Measurements from ENCODE around the gene ABCD1. TPM values are rescaled to one million over a fixed set of nuclear protein-coding genes. Genes with fewer than 3 reads are reported as not detected.
"Not testable (repeated sequence)": the region's sequence is repeated elsewhere in the genome, so short reads cannot be mapped to it uniquely, and the experiment has no call there.

The ABCD1 gene
- total and polyA plus RNA-seq, 9 donors: 1.4 to 11.1 (median 8.3) TPM

- WGBS, 3 donors: 50 to 65% (median 56%) methylated on average over 15 to 16 of the region's 16 CpGs
- no peaks in the 10 kb centered on the region for H3K9me3 ChIP-seq
- TF ChIP-seq CTCF (IDR thresholded peaks at IDR 0.05) (no peak), POLR2A (IDR thresholded peaks at IDR 0.05) (no peak), EP300 (IDR thresholded peaks at IDR 0.05) (no peak)
- intact Hi-C loops (cut with DNase I): no loop called here
- peak; percentile 55 to 76 (median 68) for DNase-seq
- H3K4me1 ChIP-seq (ENCODE audit: insufficient read depth): no peaks in the 10 kb centered on the region
- no peaks in the 10 kb centered on the region for H3K36me3 ChIP-seq
- H3K27ac ChIP-seq: no peak overlapping the region
- no peaks in the 10 kb centered on the region for H3K27me3 ChIP-seq
- H3K4me3 ChIP-seq: no peak overlapping the region
These were observed 21.7 kb upstream of the ABCD1 start for GRCh38 chrX:153703036-153703370.

- no peaks in the 10 kb centered on the region for H3K36me3 ChIP-seq
- no peaks in the 10 kb centered on the region for H3K27me3 ChIP-seq
- TF ChIP-seq CTCF (IDR thresholded peaks at IDR 0.05) (no peak), POLR2A (IDR thresholded peaks at IDR 0.05) (no peak), EP300 (IDR thresholded peaks at IDR 0.05) (no peak)
- H3K4me3 ChIP-seq: no peak overlapping the region
- H3K27ac ChIP-seq: no peak overlapping the region
- intact Hi-C loops (cut with DNase I): no loop called here
- peak in 1 of 5 donors; percentile 33 for DNase-seq
- H3K4me1 ChIP-seq (ENCODE audit: insufficient read depth): no peaks in the 10 kb centered on the region
- 84 to 90% (median 87%) methylated on average over 18 of the region's 18 CpGs for WGBS, 3 donors
- H3K9me3 ChIP-seq: no peaks in the 10 kb centered on the region
These were observed 20.6 kb upstream of the ABCD1 start for GRCh38 chrX:153704021-153704526.

- H3K4me3 ChIP-seq; H3K4me1 ChIP-seq (ENCODE audit: insufficient read depth); H3K27ac ChIP-seq; H3K27me3 ChIP-seq; DNase-seq; intact Hi-C loops (cut with DNase I); H3K36me3 ChIP-seq; H3K9me3 ChIP-seq: not testable (repeated sequence)
- 72 to 78% (median 77%) methylated on average over 10 to 12 of the region's 12 CpGs for WGBS, 3 donors
These were observed 19.8 kb upstream of the ABCD1 start for GRCh38 chrX:153704631-153705402.

GRCh38 chrX:153705403-153706060 lies 19.1 kb upstream of the ABCD1 start:
- H3K27me3 ChIP-seq; H3K27ac ChIP-seq; H3K4me3 ChIP-seq; DNase-seq; H3K4me1 ChIP-seq (ENCODE audit: insufficient read depth); H3K36me3 ChIP-seq; H3K9me3 ChIP-seq; intact Hi-C loops (cut with DNase I): not testable (repeated sequence)
- 78 to 88% (median 83%) methylated on average over 18 of the region's 18 CpGs for WGBS, 3 donors

- intact Hi-C loops (cut with DNase I): no loop called here
- H3K4me1 ChIP-seq (ENCODE audit: insufficient read depth): no peaks in the 10 kb centered on the region
These were observed 17.9 kb upstream of the ABCD1 start for GRCh38 chrX:153706799-153707198.

More at GRCh38 chrX:153706799-153707198, 17.9 kb upstream of the ABCD1 start:
- TF ChIP-seq CTCF (IDR thresholded peaks at IDR 0.05): no peak
- no peak for TF ChIP-seq POLR2A (IDR thresholded peaks at IDR 0.05)
- no peak for DNase-seq
- Histone ChIP-seq H3K36me3 (no peaks in the 10 kb centered on the region), H3K27me3 (no peaks in the 10 kb centered on the region), H3K9me3 (no peaks in the 10 kb centered on the region), H3K4me3 (no peak overlapping the region), H3K27ac (no peak overlapping the region)
- 74 to 82% (median 74%) methylated on average over 9 of the region's 9 CpGs for WGBS, 3 donors

All from ovary (tissue), 9 donors.